H1 (cell line): ENCODE data around the gene SPATA4.

ENCODE experiments used
- BRCA1 ChIP-seq: IDR thresholded peaks from 2 replicates; pipeline ENCODE4 v1.6.1; 2012; ENCODE audit warnings: low read depth, low read length, improper control_type of control experiment
- CREB1 ChIP-seq: IDR thresholded peaks from 2 replicates; pipeline ENCODE4 v1.6.1; 2012; ENCODE audit warnings: inconsistent platforms
- CTCF ChIP-seq, 3 experiments: IDR thresholded peaks; 1 replicate in 2 of 3; 2 replicates in 1 of 3; pipeline versions ENCODE4 v1.5.1 to v1.6.1; 2011; ENCODE audit warnings: low read length in 3 of 3, mild to moderate bottlenecking in 3 of 3, inconsistent platforms in 2 of 3, low read depth in 1 of 3, moderate library complexity in 1 of 3; ENCODE audit not compliant: insufficient read depth in 1 of 3; ENCODE audit errors: control extremely low read depth in 1 of 3
- MAX ChIP-seq: IDR thresholded peaks from 2 replicates; pipeline ENCODE4 v1.6.1; 2012; ENCODE audit warnings: inconsistent platforms
- POLR2AphosphoS5 ChIP-seq: IDR thresholded peaks from 2 replicates; pipeline ENCODE4 v1.6.1; 2011; ENCODE audit warnings: low read depth, low read length
- RAD21 ChIP-seq, 2 experiments: IDR thresholded peaks in 1 of 2; conservative IDR thresholded peaks in 1 of 2; 2 replicates each; pipeline ENCODE4 v1.6.1; 2011; ENCODE audit warnings: low read depth in 2 of 2, low read length in 2 of 2, improper control_type of control experiment in 1 of 2, inconsistent platforms in 1 of 2, mild to moderate bottlenecking in 1 of 2, moderate library complexity in 1 of 2
- SIX5 ChIP-seq: IDR thresholded peaks from 2 replicates; pipeline ENCODE4 v1.6.1; 2011; ENCODE audit warnings: mild to moderate bottlenecking, low read depth, low read length
- TEAD4 ChIP-seq: IDR thresholded peaks from 2 replicates; pipeline ENCODE4 v1.6.1; 2012; ENCODE audit warnings: low read depth, low read length, inconsistent platforms, mixed read lengths
- ZNF274 ChIP-seq: IDR thresholded peaks from 2 replicates; pipeline ENCODE4 v1.7.0; 2012; ENCODE audit warnings: low read length, borderline replicate concordance; ENCODE audit errors: extremely low read depth

DNA sequence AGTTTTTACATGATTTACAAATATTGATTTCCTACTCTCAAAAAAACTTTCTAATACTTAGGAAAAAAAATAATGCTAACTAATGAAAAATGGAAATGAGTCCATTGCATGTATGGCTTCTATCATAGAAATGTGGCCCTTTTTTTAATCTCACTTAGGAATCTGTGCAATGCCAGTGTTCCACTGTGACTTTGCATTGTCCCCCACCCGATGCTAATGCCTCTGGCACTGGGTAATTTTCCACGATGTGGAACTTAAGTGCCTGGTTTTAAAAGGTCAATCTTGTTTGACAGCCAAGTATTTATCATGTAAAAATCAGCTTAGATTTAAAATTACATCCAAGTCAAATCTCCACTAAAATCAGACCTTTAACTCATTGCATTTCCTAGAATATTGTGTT is 53.1 kb downstream of the SPATA4 start:
- TF ChIP-seq TEAD4 (no peak), CTCF (IDR thresholded peaks at IDR 0.05; ENCODE audit: control extremely low read depth in 1 of 3, insufficient read depth in 1 of 3, low read depth in 1 of 3, low read length in 3 of 3) (no peak), BRCA1 (no peak), CREB1 (no peak), ZNF274 (no peak), RAD21 (IDR thresholded peaks at IDR 0.05 in 1 of 2, conservative IDR thresholded peaks at IDR 0.05 in 1 of 2; ENCODE audit: low read depth in 2 of 2, low read length in 2 of 2) (no peak), POLR2AphosphoS5 (no peak), MAX (no peak), SIX5 (no peak)
